Placental pericyte (primary cell): ENCODE measurements around the gene LRRFIP2. TPM values are rescaled to one million over a fixed set of nuclear protein-coding genes. Genes with fewer than 3 reads are reported as not detected.

Experiments used
- small RNA-seq: library from RNA; depleted of rRNA; stranded (forward); fragments of <200 nt; gene quantifications from one replicate; pipeline ENCODE3, GENCODE V24; 2012; ENCODE audit warnings: low replicate concordance
- total RNA-seq: library from RNA; depleted of rRNA; stranded (reverse); fragments of >200 nt; gene quantifications from 2 replicates; pipeline ENCODE4 v1.2.3, GENCODE V29; 2012

LRRFIP2 gene, protein sequence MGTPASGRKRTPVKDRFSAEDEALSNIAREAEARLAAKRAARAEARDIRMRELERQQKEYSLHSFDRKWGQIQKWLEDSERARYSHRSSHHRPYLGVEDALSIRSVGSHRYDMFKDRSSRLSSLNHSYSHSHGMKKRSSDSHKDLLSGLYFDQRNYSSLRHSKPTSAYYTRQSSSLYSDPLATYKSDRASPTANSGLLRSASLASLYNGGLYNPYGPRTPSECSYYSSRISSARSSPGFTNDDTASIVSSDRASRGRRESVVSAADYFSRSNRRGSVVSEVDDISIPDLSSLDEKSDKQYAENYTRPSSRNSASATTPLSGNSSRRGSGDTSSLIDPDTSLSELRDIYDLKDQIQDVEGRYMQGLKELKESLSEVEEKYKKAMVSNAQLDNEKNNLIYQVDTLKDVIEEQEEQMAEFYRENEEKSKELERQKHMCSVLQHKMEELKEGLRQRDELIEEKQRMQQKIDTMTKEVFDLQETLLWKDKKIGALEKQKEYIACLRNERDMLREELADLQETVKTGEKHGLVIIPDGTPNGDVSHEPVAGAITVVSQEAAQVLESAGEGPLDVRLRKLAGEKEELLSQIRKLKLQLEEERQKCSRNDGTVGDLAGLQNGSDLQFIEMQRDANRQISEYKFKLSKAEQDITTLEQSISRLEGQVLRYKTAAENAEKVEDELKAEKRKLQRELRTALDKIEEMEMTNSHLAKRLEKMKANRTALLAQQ
- 45.3 and 64.4 TPM in 2 replicates for total RNA-seq

DNA sequence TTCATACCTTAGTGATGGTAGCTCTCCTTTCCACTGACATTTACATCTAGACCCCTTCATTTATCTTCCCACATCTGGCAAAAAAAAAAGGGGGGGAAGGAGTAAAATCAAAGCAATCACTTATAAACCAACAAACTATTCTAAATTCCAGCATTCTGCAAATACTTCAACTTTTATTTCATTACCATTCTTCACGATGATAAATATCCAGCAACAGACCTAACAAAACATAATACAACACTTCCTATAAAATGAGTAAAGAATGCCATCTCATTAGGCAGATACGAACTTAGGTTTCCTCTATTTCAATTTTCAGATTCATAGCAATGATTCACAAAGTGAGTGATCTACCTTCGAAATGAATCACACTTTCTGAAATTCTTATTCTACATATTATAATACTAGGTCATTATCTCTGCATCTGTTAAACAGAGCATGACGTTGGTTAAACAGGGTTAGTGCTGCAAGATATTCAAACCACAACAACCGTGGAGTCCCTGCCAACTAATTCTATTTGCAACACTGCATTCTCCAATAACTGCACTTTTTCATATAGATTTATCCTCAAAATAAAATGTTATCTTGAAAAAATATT is at the start of gene LRRFIP2:
LRRFIP2 (minus strand) TSS at position 51 of the 595 bp plus-strand sequence. CDS start 25,599 bp downstream, outside the sequence.

Small RNAs within 50 kb of the gene (small RNA-seq; reads per million reads assigned to genes)
- gene RF00019: not detected
- not detected for gene RNU6-1301P

Other genes starting within 250 kb of the LRRFIP2 start
- gene TRANK1, start 229.5 kb downstream of the LRRFIP2 start, total RNA-seq: 10.7 and 47.5 TPM in 2 replicates
- gene EPM2AIP1, start 181.5 kb downstream of the LRRFIP2 start, total RNA-seq: 13.3 and 22.2 TPM in 2 replicates
- gene MLH1, start 181.1 kb downstream of the LRRFIP2 start, total RNA-seq: 46.0 and 56.8 TPM in 2 replicates
- 77.6 and 105 TPM in 2 replicates for gene GOLGA4, start 68.7 kb upstream of the LRRFIP2 start, total RNA-seq